ENCODE measurements around the gene PHACTR1. TPM values are rescaled to one million over a fixed set of nuclear protein-coding genes. Genes with fewer than 3 reads are reported as not detected.

Gene PHACTR1
- total RNA-seq, 1 experiment from 2014 or later = 0.05 TPM

GRCh38 chr6:13217206-13217905 lies 500.8 kb downstream of the PHACTR1 start:
- Histone ChIP-seq H3K9me3 (ENCODE audit: control insufficient read depth, insufficient read depth, low read depth, low read length) (no peaks in the 10 kb centered on the region), H3K27ac (ENCODE audit: low read length) (no peak overlapping the region), H3K4me3 (ENCODE audit: low read depth in 2 of 2, low read length in 2 of 2) (no peak overlapping the region), H3K27me3 (ENCODE audit: control insufficient read depth, insufficient read depth, low read length) (peaks cover 8% of the 10 kb centered on the region), H3K4me1 (ENCODE audit: control insufficient read depth, insufficient read depth, low read length) (no peaks in the 10 kb centered on the region), H3K36me3 (ENCODE audit: control insufficient read depth, insufficient read depth, low read length) (no peaks in the 10 kb centered on the region)
- CTCF ChIA-PET = no interaction called here
- BruUV-seq (replicated peaks) = no TSS peak
- ATAC-seq (no peak), DNase-seq (ENCODE audit: low read depth, low spot score) (no peak)
- no peak for TF ChIP-seq CTCF (IDR thresholded peaks at IDR 0.05)
- no peak for TF ChIP-seq POLR2AphosphoS5 (IDR thresholded peaks at IDR 0.05; ENCODE audit: low read depth, low read length)
- TF ChIP-seq SIN3A (IDR thresholded peaks at IDR 0.05; ENCODE audit: borderline replicate concordance, insufficient read depth, low read depth, low read length) = no peak
- TF ChIP-seq TCF7L2 (IDR thresholded peaks at IDR 0.05; ENCODE audit: low read depth, low read length) = no peak
- TF ChIP-seq REST (IDR thresholded peaks at IDR 0.05; ENCODE audit: insufficient read depth in 1 of 2, low read depth in 2 of 2, low read length in 1 of 2) = no peak
- in situ Hi-C loops (cut with HindIII; ENCODE audit: low pct_unique_long_range_greater_than_20kb, low sequenced_read_pairs) = no loop called here
- POLR2A ChIA-PET = no interaction called here
- intact Hi-C loops (cut with micrococcal nuclease; ENCODE audit: unreplicated experiment) = no loop called here

GRCh38 chr6:13220266-13220665 lies 503.7 kb downstream of the PHACTR1 start:
- ATAC-seq = no peak
- CTCF ChIA-PET = no interaction called here
- Histone ChIP-seq H3K9me3 (ENCODE audit: control insufficient read depth, insufficient read depth, low read depth, low read length) (no peaks in the 10 kb centered on the region), H3K4me3 (ENCODE audit: low read depth in 2 of 2, low read length in 2 of 2) (no peak overlapping the region), H3K27me3 (ENCODE audit: control insufficient read depth, insufficient read depth, low read length) (peaks cover 8% of the 10 kb centered on the region), H3K27ac (ENCODE audit: low read length) (no peak overlapping the region), H3K4me1 (ENCODE audit: control insufficient read depth, insufficient read depth, low read length) (no peaks in the 10 kb centered on the region), H3K36me3 (ENCODE audit: control insufficient read depth, insufficient read depth, low read length) (no peaks in the 10 kb centered on the region)
- intact Hi-C loops (cut with micrococcal nuclease; ENCODE audit: unreplicated experiment) (no loop called here), in situ Hi-C loops (cut with HindIII; ENCODE audit: low pct_unique_long_range_greater_than_20kb, low sequenced_read_pairs) (no loop called here)
- TF ChIP-seq REST (IDR thresholded peaks at IDR 0.05; ENCODE audit: insufficient read depth in 1 of 2, low read depth in 2 of 2, low read length in 1 of 2) = no peak
- no peak for TF ChIP-seq CTCF (IDR thresholded peaks at IDR 0.05)
- no peak for TF ChIP-seq SIN3A (IDR thresholded peaks at IDR 0.05; ENCODE audit: borderline replicate concordance, insufficient read depth, low read depth, low read length)
- no peak for TF ChIP-seq TCF7L2 (IDR thresholded peaks at IDR 0.05; ENCODE audit: low read depth, low read length)
- no peak for TF ChIP-seq POLR2AphosphoS5 (IDR thresholded peaks at IDR 0.05; ENCODE audit: low read depth, low read length)
- POLR2A ChIA-PET = no interaction called here
- no TSS peak for BruUV-seq (replicated peaks)
- DNase-seq (ENCODE audit: low read depth, low spot score) = no peak
